Measurements from ENCODE around the gene TMEM141. TPM values are rescaled to one million over a fixed set of nuclear protein-coding genes. Genes with fewer than 3 reads are reported as not detected.
A peak's percentile ranks its signal among the peaks of the same experiment; 100 is the strongest.
"Not testable (repeated sequence)": the region's sequence is repeated elsewhere in the genome, so short reads cannot be mapped to it uniquely, and the experiment has no call there.

Gene TMEM141
- polyA plus RNA-seq, 6 donors from 2014 or later: 29.3 to 47.7 (median 35.7) TPM

DNA sequence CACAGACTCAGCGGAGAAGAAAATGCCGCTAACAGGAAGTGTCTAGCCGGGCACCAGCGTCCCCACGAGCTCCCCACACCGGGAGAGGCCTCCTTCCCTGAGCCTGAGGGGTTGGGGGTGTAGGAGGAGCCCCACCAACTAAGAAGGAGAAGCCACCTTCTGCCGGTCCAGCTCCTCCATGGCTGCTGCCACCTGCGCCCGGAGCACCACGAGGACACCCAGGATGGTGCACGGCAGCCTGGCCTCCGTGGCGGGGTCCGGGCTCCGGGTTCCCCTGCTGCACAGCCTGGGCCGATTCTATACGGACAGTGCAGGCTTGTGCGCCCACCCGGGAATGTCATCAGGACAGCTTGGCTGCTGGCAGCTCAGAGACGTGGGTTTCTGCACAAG lies 33.4 kb upstream of the TMEM141 start:
- H3K27ac Mint-ChIP-seq: peak overlapping the region in 5 of 6 donors; percentile 33 to 92 (median 90)
- ATAC-seq (ENCODE audit: low read depth in 2 of 2): peak in 1 of 2 donors; percentile 6
- DNase-seq: peak; percentile 34
- H3K4me3 Mint-ChIP-seq: peak overlapping the region in 7 of 8 donors; percentile 40 to 96 (median 69)
- H3K27me3 Mint-ChIP-seq: no peaks in the 10 kb centered on the region
- H3K4me1 Mint-ChIP-seq: peaks cover 27 to 59% (median 49%) of the 10 kb centered on the region in 3 donors
- H3K36me3 Mint-ChIP-seq: peaks cover 2 to 9% of the 10 kb centered on the region in 2 donors
- peaks cover under 1 to 7% (median 2%) of the 10 kb centered on the region in 7 donors for H3K9me3 Mint-ChIP-seq

DNA sequence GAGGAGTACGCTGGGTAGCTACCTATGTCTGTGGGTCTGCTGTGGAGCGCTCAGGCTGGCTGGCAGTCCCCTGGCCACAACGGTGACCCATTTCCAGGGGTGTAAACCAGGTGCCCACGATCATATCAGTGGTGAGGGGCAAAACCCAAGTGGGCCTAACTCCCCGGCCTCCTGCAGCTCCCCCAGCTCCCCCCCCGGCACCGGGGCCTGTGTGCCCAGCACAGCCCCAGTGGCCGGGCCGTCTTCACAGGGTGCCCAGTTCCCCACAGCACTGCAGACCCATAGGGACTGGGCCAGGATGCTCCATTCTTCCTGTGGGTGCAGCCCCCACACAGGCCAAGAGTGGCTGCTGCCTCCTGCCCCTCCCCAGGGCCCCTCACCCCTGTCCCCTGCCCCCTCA lies 32.1 kb upstream of the TMEM141 start:
- Mint-ChIP-seq H3K4me1 (peaks cover 30 to 62% (median 47%) of the 10 kb centered on the region in 3 donors), H3K27ac (peak overlapping the region in 3 of 6 donors; percentile 24 to 90 (median 47)), H3K4me3 (peak overlapping the region in 5 of 8 donors; percentile 20 to 96 (median 66)), H3K27me3 (no peaks in the 10 kb centered on the region), H3K9me3 (peaks cover 0 to 4% (median 0%) of the 10 kb centered on the region in 7 donors), H3K36me3 (peaks cover 0 to 6% of the 10 kb centered on the region in 2 donors)
- DNase-seq (no peak), ATAC-seq (ENCODE audit: low read depth in 2 of 2) (no peak)

DNA sequence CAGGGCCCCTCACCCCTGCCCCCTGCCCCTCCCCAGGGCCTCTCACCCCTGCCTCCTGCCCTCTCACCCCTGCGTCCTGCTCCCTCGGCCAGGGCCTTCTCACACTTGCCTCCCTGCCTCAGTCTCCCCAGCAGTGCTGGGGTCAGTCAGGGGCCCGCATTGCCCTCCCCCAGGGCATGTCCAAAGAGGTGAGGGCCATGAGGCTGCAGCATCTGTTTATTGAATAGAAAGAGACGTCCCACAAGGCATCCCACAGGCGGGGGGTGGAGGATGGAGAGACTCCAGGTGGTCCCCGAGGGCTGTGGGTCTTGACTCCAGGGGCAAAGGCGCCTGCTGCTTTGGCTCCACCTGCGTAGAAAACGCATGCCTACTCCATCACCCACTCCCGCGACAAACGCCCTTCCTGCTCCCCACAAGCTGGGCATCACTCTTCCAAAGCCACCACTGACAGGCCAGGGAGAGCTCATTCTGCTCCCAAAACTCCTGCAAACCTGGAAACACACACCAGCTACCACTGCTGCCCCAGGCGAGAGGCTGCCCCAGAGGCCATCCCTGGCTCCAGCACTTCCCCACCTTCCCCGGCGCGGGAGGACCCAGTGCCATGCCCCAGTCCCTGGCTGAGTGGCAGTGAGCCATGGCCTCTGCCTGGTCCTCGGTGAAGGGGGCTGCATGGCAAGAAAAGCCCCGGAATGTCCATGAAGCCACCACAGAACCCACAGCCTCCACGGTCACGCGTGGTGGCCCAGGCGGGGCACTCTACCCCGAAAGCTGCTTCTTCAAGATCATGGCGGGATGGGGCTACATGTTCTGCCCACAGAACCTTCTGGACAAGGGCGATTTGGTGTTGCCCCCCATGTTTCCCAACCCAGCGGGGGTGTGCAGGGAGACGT lies 31.5 kb upstream of the TMEM141 start:
- Mint-ChIP-seq H3K4me1 (peaks cover 30 to 57% (median 43%) of the 10 kb centered on the region in 3 donors), H3K36me3 (peaks cover 0 to 6% of the 10 kb centered on the region in 2 donors), H3K27ac (peak overlapping the region in 4 of 6 donors; percentile 54 to 90 (median 78)), H3K9me3 (peaks cover 0 to 4% (median 0%) of the 10 kb centered on the region in 7 donors), H3K27me3 (no peaks in the 10 kb centered on the region), H3K4me3 (peak overlapping the region in 5 of 8 donors; percentile 37 to 83 (median 61))
- ATAC-seq (ENCODE audit: low read depth in 2 of 2) (no peak), DNase-seq (no peak)

- peak overlapping the region in 4 of 8 donors; percentile 41 to 80 (median 68) for H3K4me3 Mint-ChIP-seq
- H3K36me3 Mint-ChIP-seq: peaks cover 0 to 5% of the 10 kb centered on the region in 2 donors
- DNase-seq (no peak), ATAC-seq (ENCODE audit: low read depth in 2 of 2) (no peak)
- peaks cover 0 to 2% (median 0%) of the 10 kb centered on the region in 7 donors for H3K9me3 Mint-ChIP-seq
- peak overlapping the region in 2 of 6 donors; percentile 29 to 90 for H3K27ac Mint-ChIP-seq
- no peaks in the 10 kb centered on the region for H3K27me3 Mint-ChIP-seq
- peaks cover 29 to 55% (median 44%) of the 10 kb centered on the region in 3 donors for H3K4me1 Mint-ChIP-seq
These were observed 30.7 kb upstream of the TMEM141 start for GRCh38 chr9:136760424-136760823.

DNA sequence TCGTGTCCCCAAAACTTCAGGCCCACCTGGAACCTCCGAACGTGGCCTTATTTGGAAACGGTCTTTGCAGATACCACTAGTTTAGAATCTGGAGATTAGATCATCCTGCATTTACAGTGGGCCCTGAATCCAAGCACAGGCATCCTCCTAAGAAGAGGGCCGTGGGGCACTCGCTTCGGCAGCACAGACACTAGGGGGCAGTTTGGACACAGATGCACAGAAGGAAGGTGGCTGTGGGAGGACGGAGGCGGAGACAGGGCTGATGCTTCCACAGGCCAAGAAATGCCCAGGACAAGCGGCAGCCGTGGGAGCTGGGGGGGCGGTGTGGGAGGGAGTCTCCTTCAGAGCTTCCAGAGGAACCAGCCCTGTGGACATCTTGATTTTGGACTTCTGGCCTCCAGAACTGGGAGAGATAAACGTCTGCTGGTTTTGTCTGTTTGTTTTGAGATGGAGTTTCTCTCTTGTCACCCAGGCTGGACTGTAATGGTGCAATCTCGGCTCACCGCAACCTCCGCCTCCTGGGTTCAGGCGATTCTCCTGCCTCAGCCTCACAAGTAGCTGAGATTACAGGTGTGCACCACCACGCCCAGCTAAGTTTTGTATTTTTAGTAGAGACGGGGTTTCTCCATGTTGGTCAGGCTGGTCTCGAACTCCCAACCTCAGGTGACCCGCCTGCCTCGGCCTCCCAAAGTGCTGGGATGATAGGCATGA lies 30.2 kb upstream of the TMEM141 start:
- Mint-ChIP-seq H3K4me1 (peaks cover 28 to 55% (median 50%) of the 10 kb centered on the region in 3 donors), H3K4me3 (peak overlapping the region in 5 of 8 donors; percentile 32 to 80 (median 58)), H3K27ac (peak overlapping the region; percentile 29 to 93 (median 70))
- not testable (repeated sequence) for H3K36me3 Mint-ChIP-seq; DNase-seq; H3K27me3 Mint-ChIP-seq; ATAC-seq (ENCODE audit: low read depth in 2 of 2); H3K9me3 Mint-ChIP-seq

GRCh38 chr9:136761545-136761981 lies 29.6 kb upstream of the TMEM141 start:
- Mint-ChIP-seq H3K36me3 (no peaks in the 10 kb centered on the region), H3K9me3 (no peaks in the 10 kb centered on the region), H3K4me3 (peak overlapping the region in 3 of 8 donors; percentile 29 to 65 (median 58)), H3K27ac (peak overlapping the region in 2 of 6 donors; percentile 69 to 90), H3K27me3 (no peaks in the 10 kb centered on the region), H3K4me1 (peaks cover 26 to 55% (median 50%) of the 10 kb centered on the region in 3 donors)
- DNase-seq: no peak
- ATAC-seq (ENCODE audit: low read depth in 2 of 2): no peak

- Mint-ChIP-seq H3K27me3 (no peaks in the 10 kb centered on the region), H3K27ac (peak overlapping the region in 1 of 6 donors; percentile 53), H3K36me3 (no peaks in the 10 kb centered on the region), H3K4me1 (peaks cover 33 to 57% (median 49%) of the 10 kb centered on the region in 3 donors), H3K4me3 (no peak overlapping the region), H3K9me3 (no peaks in the 10 kb centered on the region)
- no peak for ATAC-seq (ENCODE audit: low read depth in 2 of 2)
- DNase-seq: no peak
These were observed 28.9 kb upstream of the TMEM141 start for GRCh38 chr9:136762221-136762691.

DNA sequence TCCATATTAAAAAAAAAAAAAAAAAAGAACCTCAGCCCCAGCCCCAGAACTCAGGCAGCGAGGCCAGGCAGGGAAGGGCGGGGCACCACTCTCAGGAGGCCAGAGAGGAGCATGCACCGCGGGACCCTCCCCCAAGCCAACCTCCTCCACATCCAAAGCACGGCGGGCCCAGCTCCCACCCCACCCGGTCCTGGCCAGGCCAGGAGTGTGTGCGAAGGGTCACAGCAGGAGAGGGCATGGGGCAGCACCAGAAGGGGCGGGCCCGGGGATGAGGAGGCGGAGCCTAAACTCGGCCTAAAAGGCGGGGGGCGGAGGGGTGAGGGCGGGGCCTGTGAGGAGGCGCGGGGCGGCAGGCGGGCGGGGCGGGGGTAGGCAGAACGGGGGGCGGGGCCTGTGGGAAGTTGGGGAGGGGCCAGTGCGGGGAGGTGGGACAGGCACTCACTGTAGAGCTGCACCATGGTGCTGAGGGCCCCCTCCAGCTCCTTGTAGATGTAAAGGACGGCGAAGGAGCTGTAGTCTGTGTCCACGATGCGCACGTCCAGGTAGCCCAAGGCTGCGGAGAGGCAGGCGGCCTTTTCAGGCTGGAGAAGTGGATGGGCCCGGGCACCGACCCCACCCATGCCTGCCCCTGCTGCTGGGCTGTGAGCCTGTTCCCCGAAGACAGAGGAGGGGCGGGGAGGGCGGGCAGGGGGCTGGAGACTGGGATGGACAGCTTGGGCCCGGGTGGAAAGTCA lies 28.1 kb upstream of the TMEM141 start:
- DNase-seq: no peak
- Mint-ChIP-seq H3K9me3 (no peaks in the 10 kb centered on the region), H3K36me3 (no peaks in the 10 kb centered on the region), H3K27ac (peak overlapping the region in 3 of 6 donors; percentile 28 to 95 (median 42)), H3K4me3 (peak overlapping the region in 2 of 8 donors; percentile 16 to 25), H3K4me1 (peaks cover 37 to 58% (median 49%) of the 10 kb centered on the region in 3 donors), H3K27me3 (no peaks in the 10 kb centered on the region)
- ATAC-seq (ENCODE audit: low read depth in 2 of 2): peak in 1 of 2 donors; percentile 9

DNA sequence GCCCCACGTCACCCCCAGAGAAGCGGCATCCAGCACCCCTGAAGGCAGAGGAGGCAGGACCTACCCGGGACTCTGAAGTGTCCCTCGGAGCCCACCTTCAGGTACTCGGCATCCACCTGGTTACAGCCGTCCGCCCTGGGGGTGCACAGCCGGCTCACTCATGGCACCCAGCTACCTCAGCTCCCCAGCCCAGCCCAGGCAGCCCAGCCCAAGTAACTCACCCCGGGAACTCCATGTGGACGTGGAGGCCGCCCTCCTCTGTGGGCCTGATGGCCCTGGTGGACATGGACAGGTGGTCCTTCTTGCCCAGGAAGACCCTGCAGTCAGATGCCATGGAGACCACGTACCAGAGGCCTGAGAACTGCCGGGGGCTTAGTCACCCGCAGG lies 27.5 kb upstream of the TMEM141 start:
- Mint-ChIP-seq H3K4me3 (peak overlapping the region in 1 of 8 donors; percentile 32), H3K27me3 (no peaks in the 10 kb centered on the region), H3K27ac (peak overlapping the region in 1 of 6 donors; percentile 95), H3K4me1 (peaks cover 38 to 53% (median 45%) of the 10 kb centered on the region in 3 donors), H3K9me3 (no peaks in the 10 kb centered on the region), H3K36me3 (no peaks in the 10 kb centered on the region)
- ATAC-seq (ENCODE audit: low read depth in 2 of 2) (no peak), DNase-seq (no peak)

GRCh38 chr9:136764301-136764891 lies 26.7 kb upstream of the TMEM141 start, which contains the start of gene LCN15:
LCN15 (minus strand) TSS chr9:136764518; CDS start chr9:136764488, 30 bp downstream.
- ATAC-seq (ENCODE audit: low read depth in 2 of 2) (no peak), DNase-seq (no peak)
- no peaks in the 10 kb centered on the region for H3K27me3 Mint-ChIP-seq
- H3K4me3 Mint-ChIP-seq: peak within 1 kb of the TSS in 2 of 8 donors; percentile 25 to 32
- peak within 1 kb of the TSS; percentile 42 to 99 (median 96) for H3K27ac Mint-ChIP-seq
- no peaks in the 10 kb centered on the region for H3K9me3 Mint-ChIP-seq
- no peaks in the 10 kb centered on the region for H3K36me3 Mint-ChIP-seq
- peaks cover 35 to 50% (median 44%) of the 10 kb centered on the region in 3 donors for H3K4me1 Mint-ChIP-seq

GRCh38 chr9:136765041-136765440 lies 26.1 kb upstream of the TMEM141 start:
- H3K4me1 Mint-ChIP-seq: peaks cover 33 to 47% (median 42%) of the 10 kb centered on the region in 3 donors
- ATAC-seq (ENCODE audit: low read depth in 2 of 2) (no peak), DNase-seq (no peak)
- peaks cover 0 to 6% (median 5%) of the 10 kb centered on the region in 3 donors for H3K27me3 Mint-ChIP-seq
- H3K36me3 Mint-ChIP-seq: no peaks in the 10 kb centered on the region
- H3K27ac Mint-ChIP-seq: peak overlapping the region in 5 of 6 donors; percentile 21 to 98 (median 95)
- H3K9me3 Mint-ChIP-seq: no peaks in the 10 kb centered on the region
- H3K4me3 Mint-ChIP-seq: no peak overlapping the region

DNA sequence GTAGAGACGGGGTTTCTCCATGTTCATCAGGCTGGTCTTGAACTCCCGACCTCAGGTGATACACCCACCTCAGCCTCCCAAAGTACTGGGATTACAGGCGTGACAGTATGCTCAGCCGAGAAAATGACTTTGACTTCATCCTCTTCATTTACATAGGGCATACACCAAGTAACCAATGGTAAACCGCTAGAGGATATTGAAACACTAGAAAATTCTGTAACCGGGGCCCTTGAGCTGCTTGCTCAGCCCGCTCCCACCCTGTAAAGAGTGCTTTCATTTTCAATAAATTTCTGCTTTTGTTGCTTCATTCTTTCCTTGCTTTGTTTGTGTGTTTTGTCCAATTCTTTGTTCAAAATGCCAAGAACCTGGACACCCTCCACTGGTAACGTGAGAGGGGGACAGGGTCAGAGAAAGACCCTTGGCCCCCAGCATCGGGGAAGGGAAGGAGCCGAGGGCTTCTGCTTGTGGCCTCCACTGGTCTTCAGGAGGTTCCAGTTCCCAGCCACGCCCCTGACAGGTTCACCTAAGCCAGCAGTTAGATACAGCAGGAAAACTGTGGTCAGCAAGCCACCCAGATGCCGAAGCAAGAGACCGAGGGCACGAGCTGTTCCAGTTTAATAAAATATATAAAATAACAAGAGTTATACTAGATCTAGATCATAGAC lies 25.3 kb upstream of the TMEM141 start:
- H3K9me3 Mint-ChIP-seq, DNase-seq, H3K36me3 Mint-ChIP-seq, H3K27me3 Mint-ChIP-seq: not testable (repeated sequence)
- ATAC-seq (ENCODE audit: low read depth in 2 of 2): peak; percentile 52 to 66
- H3K27ac Mint-ChIP-seq: peak overlapping the region; percentile 94 to 99 (median 98)
- H3K4me3 Mint-ChIP-seq: peak overlapping the region in 3 of 8 donors; percentile 32 to 81 (median 45)
- peaks cover 31 to 46% (median 36%) of the 10 kb centered on the region in 3 donors for H3K4me1 Mint-ChIP-seq

All from naive B cell (primary cell).